Measurements from ENCODE around the gene HNRNPM.

The HNRNPM gene

DNA sequence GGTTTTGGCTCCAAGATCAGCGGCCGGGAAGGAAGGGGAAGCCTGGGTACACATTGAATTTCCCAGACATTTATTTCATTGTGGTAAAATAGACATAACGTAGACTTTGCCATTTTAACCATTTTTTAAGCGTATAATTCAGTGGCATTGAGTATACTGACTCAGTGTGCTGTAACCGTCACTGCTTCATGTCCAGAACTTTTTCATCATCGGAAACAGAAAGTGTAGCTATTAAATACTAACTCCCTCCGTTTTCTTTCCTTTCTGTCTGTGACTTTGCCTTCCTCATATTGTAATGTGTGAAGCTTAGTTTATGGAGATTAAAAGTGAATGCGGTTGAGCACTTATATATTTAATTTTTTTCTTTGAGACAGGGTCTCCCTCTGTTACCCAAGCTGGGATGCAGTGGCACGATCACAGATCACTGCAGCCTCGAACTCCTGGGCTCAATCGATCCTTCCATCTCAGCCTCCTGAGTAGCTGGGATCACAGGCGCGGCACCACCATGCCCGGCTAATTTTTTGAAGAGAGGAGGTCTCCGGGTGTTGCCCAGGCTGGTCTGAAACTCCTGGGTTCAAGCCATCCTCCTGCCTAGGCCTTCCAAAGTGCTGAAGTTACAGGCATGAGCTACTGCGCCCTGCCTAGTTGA lies 1.4 kb downstream of the HNRNPM start:
- H3K27ac ChIP-seq = peak overlapping the region; percentile 86
- TF ChIP-seq ZFX (IDR thresholded peaks at IDR 0.05; ENCODE audit: borderline replicate concordance) (no peak), CTCF (IDR thresholded peaks at IDR 0.05) (no peak)

DNA sequence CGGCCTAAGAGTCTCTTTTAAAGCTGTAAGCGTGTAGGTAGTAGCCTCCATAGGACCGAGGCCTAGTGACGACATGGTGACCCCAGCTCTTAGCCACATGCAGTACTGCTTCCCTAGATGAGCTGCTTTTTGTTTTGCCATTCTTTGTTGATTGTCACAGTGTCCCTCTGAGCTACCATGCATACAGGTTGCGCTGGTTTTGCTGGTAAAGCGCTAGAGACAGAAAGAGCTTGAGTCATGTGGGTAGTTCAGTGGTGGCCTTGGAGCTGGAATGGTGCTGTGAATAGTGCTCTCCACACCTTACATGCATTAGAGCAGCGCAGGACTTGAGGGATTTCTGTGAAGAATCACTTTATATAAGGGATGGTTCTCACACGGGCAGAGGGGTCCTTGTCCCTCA lies 5.1 kb downstream of the HNRNPM start:
- no peak overlapping the region for H3K27ac ChIP-seq
- no peak for TF ChIP-seq ZFX (IDR thresholded peaks at IDR 0.05; ENCODE audit: borderline replicate concordance)
- TF ChIP-seq CTCF (IDR thresholded peaks at IDR 0.05) = no peak

- no peak overlapping the region for H3K27ac ChIP-seq
- no peak for TF ChIP-seq ZFX (IDR thresholded peaks at IDR 0.05; ENCODE audit: borderline replicate concordance)
- TF ChIP-seq CTCF (IDR thresholded peaks at IDR 0.05) = no peak
Observed at GRCh38 chr19:8451377-8451776, 6.6 kb downstream of the HNRNPM start.

GRCh38 chr19:8451885-8452284 lies 7.1 kb downstream of the HNRNPM start:
- no peak for TF ChIP-seq CTCF (IDR thresholded peaks at IDR 0.05)
- TF ChIP-seq ZFX (IDR thresholded peaks at IDR 0.05; ENCODE audit: borderline replicate concordance) = no peak

DNA sequence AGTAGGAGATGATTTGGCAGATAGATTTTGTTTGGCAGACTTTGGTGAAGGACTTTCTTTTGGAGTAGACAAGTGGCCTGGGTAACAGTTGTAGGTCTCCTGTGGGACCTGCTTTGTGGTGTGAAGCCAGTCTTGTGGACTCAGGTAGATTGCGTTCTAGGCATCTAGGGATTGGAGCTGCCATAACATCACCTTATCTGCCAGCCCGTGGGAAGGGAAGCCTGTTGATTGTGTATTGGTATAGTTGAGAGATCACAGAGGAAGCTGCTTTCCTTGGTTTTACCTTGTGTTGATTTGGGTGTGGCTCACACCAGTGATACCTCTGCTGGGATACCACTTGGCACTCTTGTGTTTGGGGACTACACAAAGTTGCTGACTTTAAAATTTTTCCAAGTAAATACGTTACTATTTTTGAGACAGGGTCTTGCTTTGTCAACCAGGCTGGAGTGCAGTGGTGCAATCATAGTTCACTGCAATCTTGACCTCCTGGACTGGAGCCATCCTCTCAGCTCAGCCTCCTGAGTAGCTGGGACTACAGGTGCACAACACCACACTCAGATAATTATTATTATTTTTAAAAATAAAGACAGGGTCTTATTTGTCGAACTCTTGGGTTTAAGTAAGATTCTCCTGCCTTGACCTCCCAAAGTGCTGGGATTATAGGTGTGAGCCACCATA lies 7.8 kb downstream of the HNRNPM start:
- H3K27ac ChIP-seq = 0 out of 2 replicates have a peak overlapping the region, but pooled peaks have one; percentile 12
- TF ChIP-seq ZFX (IDR thresholded peaks at IDR 0.05; ENCODE audit: borderline replicate concordance) (no peak), CTCF (IDR thresholded peaks at IDR 0.05) (no peak)

More at GRCh38 chr19:8451885-8452284, 7.1 kb downstream of the HNRNPM start:
- no peak overlapping the region for H3K27ac ChIP-seq

DNA sequence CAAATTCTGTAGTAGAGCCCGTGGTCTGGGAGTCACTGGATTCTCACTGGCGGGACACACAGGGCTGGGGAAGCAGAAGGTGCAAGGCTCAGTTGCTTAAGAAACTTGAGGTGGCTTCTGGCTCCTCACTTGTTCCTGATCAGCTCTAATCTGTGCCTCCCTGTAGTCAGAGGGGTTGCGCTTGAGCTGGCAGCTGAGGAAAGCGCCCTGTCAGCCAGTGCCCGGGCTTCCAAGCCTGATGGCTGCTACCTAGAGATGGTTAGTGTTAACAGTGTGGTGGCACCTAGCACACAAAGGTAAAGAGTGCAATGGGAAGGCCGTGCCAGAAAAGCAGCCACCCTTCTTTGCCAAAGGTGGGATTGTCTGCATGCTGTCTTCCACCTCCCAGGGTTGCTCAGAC lies 8.8 kb downstream of the HNRNPM start:
- TF ChIP-seq CTCF (IDR thresholded peaks at IDR 0.05) = no peak
- no peak for TF ChIP-seq ZFX (IDR thresholded peaks at IDR 0.05; ENCODE audit: borderline replicate concordance)

DNA sequence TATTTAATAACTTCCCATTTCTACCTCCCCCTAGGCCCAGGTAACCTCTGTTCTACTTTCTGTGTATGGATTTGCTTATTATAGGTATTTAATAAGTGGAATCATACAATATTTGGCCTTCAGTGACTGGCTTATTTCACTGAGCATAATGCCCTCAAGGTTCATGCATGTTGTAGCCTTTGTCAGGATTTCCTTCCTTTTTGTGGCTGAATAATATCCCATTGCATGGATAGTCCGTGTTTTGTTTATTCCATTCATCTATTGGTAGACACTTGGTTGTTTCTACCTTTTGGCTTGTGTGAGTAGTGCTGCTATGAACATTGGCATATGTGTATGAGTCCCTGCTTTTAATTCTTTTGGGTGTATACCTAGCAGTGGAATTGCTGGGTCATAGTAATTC lies 9.4 kb downstream of the HNRNPM start:
- TF ChIP-seq CTCF (IDR thresholded peaks at IDR 0.05) = no peak
- TF ChIP-seq ZFX (IDR thresholded peaks at IDR 0.05; ENCODE audit: borderline replicate concordance) = no peak
- H3K27ac ChIP-seq = no peak overlapping the region

More for the DNA sequence above, 8.8 kb downstream of the HNRNPM start:
- no peak overlapping the region for H3K27ac ChIP-seq
